Stimulated activated naive CD4-positive, alpha-beta T cell treated with Interleukin-2 at 50 U/mL for 16 hours (primary cell): Measurements from ENCODE around the gene PRPF4.
"Not testable (repeated sequence)": the region's sequence is repeated elsewhere in the genome, so short reads cannot be mapped to it uniquely, and the experiment has no call there.

Source experiments
- DNase-seq: peaks from one replicate; lab custom pipeline; 2025; lab: John Stamatoyannopoulos, UW

The PRPF4 gene

DNA sequence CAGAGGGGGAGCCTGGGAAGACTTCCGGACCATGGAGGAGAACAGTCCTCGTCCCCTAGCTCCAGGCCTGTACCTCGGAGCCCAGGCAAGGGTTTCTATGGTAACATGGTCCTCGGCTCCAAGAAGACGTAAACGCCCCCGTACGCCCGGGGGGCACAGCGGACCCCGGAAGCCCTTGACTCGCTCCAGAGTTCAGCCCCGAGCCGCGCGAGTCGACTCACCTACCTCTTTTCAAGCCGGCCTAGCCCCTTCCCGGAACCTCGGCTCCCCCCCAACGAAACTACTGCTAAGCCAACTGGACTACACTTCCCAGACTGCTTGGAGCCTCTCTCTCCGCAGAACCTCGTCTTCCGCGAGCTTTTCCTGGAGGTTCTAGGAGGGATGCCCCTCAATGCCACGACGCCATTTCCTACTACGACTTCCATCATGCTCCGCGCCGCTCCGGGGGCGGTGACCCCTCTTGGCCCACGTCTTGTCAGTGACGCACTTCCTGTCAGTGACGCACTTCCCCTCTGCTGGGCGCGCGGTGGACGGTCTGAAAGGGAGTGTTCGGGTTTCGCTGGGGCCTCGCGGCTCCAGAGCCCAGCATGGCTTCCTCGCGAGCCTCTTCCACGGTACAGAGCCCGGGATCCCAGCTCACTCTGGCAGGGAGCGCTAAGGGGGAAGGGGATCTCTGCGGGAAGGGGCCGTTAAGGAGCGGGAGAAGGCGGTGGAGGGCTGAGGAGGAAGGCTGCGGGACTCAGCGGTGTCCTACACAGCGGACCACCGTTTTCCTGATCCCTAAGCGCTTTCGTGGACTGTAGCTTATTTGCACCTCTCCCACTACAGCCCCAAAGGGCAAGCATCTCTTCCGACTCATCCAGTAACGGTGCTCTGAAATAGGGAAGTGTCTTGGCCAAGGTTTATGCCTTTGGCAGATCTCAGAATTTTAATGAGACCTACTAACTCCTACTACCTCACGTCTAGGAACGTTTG is at the start of gene PRPF4, which contains the start of gene CDC26:
Gene PRPF4, plus strand, starts transcription at position 502 of the 975 bp plus-strand sequence. Its CDS starts 86 bp downstream, at position 588.
Gene CDC26, minus strand, starts transcription at position 416 of the 975 bp plus-strand sequence. CDS start 3,065 bp downstream, outside the sequence.
- DNase-seq: peak; percentile 96

DNA sequence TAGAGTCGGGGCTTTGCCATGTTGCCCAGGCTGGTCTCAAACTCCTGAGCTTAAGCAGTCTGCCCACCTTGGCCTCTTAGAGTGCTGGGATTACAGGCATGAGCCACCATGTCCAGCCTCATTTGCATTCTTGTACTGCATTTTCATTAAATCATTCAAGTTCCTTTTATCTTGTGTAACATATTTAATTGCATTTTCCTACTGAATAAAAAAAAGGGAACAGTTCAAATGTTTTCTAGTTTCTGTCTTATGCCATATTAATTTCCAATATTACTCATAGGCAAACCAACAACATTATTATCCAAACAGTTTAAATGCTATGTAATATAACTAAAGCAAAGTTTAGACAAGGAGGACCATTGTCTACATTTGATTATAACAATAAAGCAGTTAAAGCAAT is 48.0 kb upstream of the PRPF4 start:
- no peak for DNase-seq

DNA sequence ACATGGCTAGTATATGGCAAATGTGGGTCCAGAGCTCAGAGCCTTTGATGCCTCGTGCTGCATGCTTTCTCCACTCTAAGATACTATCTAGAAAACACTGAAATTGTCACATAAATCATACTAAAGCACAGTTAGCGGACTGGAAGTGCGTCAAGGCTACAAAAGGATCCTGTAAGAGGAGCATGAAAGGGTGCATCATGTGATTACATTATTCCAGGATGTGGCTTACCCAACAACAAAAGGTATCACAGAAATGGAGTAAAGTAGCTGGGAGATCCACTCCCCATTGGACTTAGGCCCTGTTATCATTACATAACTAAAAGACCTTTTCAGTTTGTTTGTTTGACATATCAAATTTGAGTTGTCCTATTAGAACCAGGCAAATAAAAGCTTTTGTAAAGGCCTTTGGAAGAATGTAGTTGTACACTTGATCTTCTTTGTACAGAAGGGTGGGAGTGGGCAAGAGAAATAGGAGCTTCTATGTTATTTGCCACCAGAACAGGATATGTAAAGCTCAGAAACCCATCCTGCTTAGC is 47.3 kb upstream of the PRPF4 start:
- DNase-seq: no peak

DNA sequence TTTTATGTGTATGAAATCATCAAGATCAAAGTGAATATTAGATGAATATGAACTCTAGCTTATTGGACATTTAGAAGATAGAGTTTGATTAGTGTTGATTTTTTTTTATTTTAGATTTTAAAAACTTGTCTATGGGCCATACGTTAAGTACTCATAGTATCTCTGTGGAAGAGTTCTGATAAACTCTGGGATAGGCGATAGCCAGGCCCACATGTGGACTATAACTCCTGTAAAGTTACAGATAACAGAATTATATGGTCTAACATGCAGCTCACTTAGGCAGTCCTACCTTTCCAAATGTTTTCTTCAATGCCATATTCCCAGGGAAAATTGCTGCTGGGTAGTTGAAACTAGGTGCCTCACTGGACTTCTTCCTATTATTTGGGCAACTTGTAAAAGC is 43.8 kb upstream of the PRPF4 start:
- DNase-seq: no peak

DNA sequence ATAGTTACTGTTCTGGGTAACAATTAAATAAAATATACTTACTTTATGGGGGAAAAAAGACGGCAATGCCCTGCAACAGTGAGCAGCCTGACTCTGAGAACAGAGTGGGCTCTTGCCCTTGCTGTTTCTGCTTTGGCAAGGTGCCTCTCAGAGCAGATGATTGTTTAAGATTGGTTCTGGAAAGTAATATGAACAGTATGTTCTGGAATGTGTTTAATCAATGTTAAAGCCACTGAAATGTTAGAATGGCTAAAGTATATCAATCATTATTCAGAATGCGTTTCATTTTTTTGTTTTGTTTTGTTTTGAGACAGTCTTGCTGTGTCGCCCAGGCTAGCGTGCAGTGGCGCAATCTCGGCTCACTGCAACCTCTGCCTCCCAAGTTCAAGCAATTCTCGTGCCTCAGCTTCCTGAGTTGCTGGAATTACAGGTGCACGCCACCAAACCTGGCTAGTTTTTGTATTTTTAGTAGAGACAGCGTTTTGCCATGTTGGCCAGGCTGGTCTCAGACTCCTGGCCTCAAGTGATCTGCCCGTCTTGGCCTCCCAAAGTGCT is 39.7 kb upstream of the PRPF4 start:
- DNase-seq: not testable (repeated sequence)

DNA sequence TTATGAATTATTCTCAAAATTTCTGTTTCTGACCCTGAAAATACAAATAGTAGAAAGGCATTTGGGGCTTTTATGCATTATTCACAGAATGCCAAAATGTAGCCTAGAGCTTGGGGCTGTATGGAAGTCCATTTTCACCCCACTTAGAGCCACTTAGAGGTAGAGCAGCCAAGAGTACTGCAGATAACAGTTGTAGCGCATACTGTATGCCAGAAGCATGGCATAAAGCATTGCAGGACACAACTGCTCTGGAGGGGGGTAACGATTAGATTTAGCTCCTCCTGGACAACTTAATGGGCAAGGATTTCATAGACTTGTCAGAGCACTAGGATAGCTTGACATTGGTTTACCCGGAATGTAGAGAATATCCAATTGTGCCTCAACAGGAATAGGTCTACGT is 38.4 kb upstream of the PRPF4 start:
- DNase-seq: no peak

DNA sequence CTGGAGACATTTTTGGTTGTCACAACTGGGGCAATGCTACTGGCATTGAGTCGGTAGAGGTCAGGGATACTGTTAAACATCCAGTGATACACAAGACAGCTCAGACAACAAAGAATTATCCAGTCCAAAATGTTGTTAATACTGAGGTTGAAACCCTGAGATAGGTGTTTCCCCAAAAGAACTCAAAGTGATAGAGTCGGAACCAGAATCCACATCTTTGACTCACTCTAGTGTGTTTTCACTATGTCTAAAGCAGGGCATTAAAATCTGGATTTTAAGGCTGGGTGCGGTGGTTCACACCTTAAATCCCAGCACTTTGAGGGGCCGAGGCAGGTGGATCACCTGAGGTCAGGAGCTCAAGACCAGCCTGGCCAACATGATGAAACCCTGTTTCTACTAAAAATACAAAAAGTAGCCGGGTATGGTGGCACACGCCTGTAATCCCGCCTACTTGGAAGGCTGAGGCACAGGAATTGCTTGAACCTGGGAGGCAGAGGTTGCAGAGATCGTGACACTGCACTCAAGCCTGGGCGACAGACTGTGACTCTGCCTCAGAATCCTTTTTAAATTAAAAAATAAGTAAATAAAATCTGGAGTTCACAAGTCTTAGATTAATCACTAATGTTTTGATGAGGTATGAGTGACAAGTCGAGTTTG is 37.1 kb upstream of the PRPF4 start:
- DNase-seq: no peak

DNA sequence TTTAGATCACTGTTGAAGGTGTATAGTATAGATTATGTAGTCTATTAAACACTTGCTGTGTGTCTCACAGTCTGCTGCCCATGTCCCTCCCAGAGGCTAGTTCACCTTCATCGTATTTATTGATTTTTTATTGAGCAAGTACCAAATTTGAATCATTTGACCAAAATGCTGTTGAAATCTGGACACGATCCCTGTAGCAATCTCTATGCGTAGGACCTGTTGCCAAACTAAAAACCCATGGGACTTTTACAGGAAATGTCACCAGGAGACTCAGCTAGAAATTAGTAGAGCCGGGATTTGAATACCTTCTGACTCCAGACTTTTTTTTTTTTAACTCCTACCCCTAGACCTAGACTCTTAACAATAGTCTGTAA is 36.6 kb upstream of the PRPF4 start:
- no peak for DNase-seq

DNA sequence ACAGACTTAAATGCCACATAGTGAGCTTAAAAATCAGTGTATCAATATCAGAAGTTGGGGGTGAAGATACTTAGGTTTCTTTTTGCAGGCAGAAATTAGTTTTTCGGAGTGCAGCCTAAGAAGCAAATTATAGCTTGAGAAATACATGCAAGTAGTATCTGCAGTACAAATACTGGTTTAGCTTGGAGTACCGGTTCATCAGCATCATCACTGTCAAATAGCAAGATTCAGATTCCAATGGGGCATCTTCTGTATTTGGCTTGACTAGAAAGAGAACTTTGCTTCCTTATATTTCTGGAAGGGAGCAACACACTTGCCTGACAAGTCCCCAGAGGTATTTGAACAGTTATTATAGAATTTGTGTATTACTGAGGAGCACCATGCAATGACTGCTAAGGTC is 34.3 kb upstream of the PRPF4 start:
- no peak for DNase-seq

DNA sequence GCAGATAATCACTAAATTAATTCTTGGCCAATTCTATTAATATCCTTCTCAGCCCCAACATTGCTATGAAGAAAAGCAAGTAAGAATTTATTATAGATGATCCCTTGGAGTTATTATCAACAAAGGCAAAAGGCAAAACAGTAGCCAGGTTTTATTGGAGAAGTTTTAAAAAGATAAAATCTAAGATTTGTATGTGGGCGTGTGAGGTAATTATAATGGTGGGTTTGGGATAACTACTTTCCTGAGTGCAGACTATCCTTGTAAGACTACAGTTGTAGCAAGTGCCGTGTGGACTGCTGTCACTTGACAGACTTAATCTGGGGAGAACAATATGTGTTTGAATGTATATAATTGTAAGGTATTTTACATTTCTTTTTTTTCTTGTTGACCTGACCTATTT is 30.9 kb upstream of the PRPF4 start:
- DNase-seq: no peak

DNA sequence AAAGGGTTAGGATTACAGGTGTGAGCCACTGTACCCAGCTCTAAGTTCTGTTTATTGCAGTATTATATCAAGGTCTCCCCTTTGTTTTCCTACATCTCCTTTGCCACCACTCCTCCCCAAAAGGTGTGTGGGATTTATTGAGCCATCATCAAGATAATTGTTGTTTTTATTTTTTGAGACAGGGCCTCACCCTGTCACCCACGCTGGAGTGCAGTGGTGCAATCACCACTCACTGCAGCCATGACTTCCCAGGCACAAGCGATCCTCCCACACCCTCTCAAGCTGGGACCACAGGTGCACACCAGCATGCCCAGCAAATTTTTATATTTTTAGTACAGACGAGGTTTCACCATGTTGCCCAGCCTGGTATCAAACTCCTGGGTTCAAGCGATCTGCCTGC is 29.6 kb upstream of the PRPF4 start:
- no peak for DNase-seq

DNA sequence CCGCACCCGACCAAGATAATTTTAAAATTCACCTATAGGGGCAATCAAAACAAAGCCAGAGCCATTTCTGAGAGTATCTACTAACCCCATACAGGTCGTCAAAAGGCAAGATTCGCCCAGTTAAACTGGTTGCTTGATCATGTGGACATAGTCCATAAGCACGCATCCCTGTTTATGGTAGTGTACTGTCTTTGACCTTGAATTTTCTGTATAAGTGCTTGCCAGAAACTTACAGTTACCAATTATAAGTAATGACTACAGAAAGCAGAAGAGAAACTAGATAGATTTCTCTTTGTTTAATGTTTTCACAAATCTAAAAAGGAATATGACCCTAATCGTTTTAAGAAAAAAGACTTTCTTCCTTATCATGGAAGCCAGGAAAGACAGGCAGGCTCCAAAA is 28.5 kb upstream of the PRPF4 start:
- DNase-seq: no peak

DNA sequence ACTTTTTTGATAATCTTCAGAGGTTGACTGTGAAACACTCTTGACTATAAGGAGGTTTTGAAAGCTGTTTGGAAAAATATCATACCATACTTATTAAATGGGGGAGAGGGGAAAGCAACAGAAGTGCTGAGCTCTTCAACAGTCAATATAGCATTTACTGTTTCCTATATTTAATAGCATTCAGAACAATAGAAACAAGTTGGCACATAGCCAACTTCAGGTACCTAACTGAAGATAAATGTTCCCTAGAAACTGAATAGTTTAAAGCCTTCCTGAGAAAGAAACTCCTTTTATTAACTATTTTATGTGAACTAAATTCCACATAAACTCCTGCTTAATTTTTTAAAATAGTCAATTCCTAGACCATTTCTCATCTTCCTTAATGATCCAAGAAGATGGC is 27.8 kb upstream of the PRPF4 start:
- DNase-seq: no peak

DNA sequence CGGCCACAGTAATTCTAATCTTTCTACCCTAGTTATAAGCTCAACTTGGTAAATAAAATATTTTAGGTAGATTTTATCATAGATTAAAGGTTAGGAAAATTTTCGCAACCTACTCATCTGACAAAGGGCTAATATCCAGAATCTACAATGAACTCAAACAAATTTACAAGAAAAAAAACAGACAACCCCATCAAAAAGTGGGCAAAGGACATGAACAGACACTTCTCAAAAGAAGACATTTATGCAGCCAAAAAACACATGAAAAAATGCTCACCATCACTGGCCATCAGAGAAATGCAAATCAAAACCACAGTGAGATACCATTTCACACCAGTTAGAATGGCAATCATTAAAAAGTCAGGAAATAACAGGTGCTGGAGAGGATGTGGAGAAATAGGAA is 25.8 kb upstream of the PRPF4 start:
- DNase-seq: not testable (repeated sequence)

DNA sequence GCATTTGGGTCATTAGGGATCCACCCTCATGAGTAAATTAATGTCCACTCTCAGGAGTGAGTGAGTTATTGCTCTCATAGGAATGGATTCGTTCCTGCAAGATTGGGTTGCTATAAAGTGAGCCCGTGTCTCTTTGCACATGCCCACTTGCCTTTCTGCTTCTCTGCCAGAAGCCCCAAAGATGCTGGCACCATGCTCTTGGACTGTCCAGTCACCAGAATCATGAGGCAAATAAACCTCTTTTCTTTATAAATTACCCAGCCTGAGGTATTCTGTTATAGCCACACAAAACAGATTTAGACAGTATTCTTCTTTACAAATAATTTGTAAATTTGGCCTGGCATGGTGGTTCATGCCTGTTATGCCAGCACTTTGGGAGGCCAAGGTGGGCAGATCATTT is 24.7 kb upstream of the PRPF4 start:
- no peak for DNase-seq

DNA sequence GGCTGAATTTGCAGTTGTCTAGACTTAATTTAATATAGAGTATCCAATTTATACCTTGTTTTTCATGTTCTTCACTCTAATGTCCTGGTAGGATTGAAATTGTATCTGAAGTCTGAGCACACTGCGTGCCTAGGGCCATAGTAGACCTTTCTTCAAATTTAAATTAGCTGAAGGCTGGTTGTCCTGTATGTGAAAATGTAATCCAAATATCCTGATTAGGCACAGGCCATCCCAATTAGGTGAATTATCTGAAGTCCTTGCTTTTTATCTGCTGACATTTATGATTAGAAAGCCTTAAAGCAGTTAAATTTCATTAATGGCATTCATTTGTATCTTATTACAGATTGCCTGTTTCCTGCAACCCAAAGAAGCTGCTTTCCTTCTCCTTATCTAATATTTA is 20.5 kb upstream of the PRPF4 start:
- DNase-seq: no peak

DNA sequence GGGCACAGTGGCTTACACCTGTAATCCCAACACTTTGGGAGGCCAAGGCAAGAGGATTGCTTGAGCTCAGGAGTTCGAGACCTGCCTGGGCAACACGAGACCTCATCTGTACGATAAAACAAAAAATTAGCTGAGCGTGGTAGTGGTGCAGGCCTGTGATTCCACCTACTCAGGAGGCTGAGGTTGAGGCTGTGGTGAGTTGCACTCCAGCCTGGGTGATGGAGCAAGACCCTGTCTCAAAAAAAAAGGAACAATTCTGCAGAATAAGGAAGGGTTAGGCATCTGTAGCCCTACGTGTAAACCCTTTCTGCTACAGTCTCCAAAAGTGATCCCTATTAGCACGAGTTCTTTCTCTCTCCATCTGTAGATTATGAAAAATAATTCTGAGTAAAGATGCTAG is 20.0 kb upstream of the PRPF4 start:
- DNase-seq: no peak

DNA sequence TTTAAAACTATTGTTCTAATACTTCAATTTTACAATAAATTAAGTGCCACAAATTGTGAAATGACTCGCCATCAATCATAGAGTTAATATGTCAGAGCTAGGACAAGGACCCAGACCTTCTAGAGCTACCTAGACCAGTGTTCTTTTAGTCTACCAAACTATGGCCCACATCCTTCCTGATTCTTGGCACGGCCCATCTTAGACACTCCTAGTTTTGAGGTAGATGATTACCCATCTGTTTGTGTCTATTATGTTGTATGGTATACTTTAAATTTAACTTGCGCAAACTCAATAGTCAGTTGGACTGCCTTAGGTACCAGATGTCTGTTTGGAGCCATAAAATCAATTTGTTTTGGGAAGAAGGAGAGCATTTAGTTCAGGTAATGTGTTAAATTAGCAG is 17.6 kb upstream of the PRPF4 start:
- DNase-seq: no peak

DNA sequence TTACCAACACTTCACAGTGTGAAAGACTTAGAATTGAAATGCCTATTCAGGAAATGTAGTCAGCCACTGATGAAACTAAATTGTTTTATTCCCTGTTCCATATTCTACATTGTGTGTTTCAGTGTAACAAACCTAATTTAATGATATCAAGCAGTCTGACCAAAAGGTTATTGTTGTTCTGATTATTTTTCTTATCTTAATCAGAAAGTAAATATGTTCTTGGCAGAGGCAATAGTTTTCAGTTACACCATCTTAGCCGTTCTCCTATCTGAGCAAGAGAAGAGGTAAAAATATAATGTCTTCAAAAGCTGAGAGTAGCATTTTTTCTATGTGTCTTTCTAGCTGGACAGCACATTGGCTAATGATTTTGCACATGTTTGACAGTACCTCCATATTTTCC is 17.2 kb upstream of the PRPF4 start:
- no peak for DNase-seq

DNA sequence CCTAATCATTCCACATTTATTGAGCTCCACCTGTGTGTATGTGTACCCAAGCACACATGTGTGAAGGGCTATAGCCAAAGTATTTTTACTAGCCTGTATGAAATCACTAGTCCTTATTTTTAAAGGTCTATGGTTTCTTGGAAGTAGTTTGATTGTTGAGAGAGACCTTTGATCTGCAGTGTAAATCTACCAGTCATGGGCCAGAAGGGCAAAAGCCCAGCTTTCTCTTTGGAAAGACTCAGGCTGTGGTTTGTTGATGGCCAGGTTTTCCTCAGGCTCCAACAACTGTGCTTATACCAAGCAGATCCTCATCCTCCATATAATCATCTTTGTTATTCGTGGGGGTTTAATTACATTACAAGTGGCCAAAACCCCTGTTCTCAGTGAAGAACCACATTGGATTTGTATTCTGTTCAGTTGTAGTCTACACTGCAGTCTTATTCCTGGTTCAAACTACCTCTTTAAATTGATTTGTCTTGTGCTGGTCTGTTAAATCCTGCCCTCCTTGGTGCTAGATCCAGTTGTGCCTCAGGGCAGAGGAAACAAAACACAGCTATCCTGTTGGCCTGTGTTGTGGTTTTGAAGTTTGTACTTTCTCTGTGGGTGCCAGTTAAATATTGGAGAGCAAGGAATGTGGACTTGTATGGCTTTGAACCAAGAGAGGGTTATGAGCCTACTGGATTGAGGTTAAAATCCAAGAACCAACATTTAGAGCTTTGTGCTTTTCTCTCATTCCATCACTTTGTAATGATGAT is 13.4 kb upstream of the PRPF4 start:
- DNase-seq: no peak

DNA sequence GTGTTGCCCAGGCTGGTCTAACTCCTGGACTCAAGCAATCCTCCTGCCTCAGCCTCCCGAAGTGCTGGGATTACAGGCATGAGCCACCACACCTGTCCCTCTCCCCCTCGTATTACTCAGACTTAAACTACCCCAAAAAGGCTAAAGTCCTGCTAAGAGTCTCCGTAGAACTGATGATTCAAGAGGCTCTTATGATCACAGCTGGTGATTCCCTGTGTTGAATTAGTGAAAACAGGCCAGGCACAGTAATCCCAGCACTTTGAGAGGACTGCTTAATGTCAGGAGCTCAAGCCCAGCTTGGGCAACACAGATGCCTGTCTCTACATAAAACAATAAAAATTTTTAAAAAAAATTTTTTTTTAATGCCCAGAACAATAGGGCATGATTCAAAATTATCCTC is 9.3 kb upstream of the PRPF4 start:
- no peak for DNase-seq
